Keratinocyte (primary cell): ENCODE results near the gene RGL1.

Experiments
- CTCF ChIP-seq, 3 experiments: IDR thresholded peaks in 1 of 3; conservative IDR thresholded peaks in 1 of 3; optimal IDR thresholded peaks in 1 of 3; 2 replicates in 2 of 3; 3 replicates in 1 of 3; pipeline versions ENCODE3 to v1.5.1; 2011; ENCODE audit warnings: low read length in 3 of 3, mild to moderate bottlenecking in 3 of 3, moderate library complexity in 2 of 3, control low read depth in 1 of 3, inconsistent platforms in 1 of 3; ENCODE audit not compliant: insufficient read depth in 2 of 3; ENCODE audit errors: extremely low read depth in 1 of 3
- EZH2 ChIP-seq: IDR thresholded peaks from one replicate; pipeline ENCODE4 v1.6.1; 2012; ENCODE audit warnings: inconsistent platforms, mild to moderate bottlenecking, low read length, moderate library complexity

DNA sequence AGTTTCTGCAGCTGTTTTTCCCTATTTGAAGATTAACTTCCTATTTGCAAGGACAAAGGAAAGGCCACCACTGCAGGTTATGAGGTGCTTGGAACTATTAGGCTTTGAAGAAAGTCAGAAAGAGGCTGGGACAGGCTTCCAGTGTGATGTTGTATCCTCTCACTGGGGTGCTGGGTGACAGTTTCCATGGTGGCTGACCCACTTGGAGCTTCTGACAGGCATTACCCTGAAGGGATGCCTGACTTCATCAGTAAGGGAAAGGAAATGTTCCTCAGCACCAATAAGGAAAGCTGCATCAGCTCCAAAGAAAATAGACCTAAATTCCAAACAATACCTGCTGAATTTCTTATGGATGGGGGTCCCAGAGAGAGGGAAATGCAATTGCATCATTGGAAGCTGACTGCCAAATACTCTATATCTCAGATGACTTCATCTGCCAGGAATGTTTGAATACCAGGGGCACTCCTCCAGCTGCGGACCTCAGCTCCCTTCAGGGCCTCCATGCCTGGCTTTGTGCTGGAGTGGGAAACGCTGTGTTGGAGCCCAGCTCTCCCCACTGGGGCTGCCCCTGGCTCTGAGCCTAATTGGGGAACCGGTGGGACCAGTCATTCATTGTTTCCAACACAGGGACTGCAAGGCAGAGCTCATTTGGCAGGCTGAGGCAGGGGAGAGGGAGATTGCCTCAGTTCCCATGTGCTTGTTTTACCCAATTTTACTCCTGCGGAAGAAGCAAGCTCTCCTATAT, 76.6 kb downstream of the RGL1 start:
- TF ChIP-seq EZH2 (no peak), CTCF (optimal IDR thresholded peaks at IDR 0.05 in 1 of 3, IDR thresholded peaks at IDR 0.05 in 1 of 3, conservative IDR thresholded peaks at IDR 0.05 in 1 of 3; ENCODE audit: extremely low read depth in 1 of 3, insufficient read depth in 2 of 3, low read length in 3 of 3) (no peak)
